ENCODE measurements around the gene ENDOU. TPM values are rescaled to one million over a fixed set of nuclear protein-coding genes. Genes with fewer than 3 reads are reported as not detected.
A peak's percentile ranks its signal among the peaks of the same experiment; 100 is the strongest.

The ENDOU gene
- total RNA-seq, 1 donor from 2014 or later: 21.4 TPM

DNA sequence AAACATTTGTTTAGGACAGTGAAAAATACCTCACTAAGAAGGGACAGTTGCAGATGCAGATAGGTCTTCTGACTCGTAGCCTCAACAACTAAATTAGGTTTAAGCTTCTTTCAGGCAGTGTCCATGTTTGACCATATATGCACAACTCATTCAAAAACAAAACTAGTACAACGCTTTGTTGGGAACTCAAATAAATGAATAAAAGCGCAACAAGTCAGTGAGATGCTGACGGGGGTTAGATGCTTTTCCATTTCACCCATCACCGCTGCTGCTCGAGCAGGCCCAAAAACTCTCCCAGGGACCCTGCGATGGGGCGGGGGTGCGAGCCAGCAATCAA lies 20.1 kb downstream of the ENDOU start:
- no peaks in the 10 kb centered on the region for H3K9me3 ChIP-seq
- peak overlapping the region; percentile 93 for H3K27ac ChIP-seq
- H3K4me3 ChIP-seq: peak overlapping the region; percentile 79 to 84
- H3K27me3 ChIP-seq: no peaks in the 10 kb centered on the region
- intact Hi-C loops (cut with DNase I): no loop called here
- H3K36me3 ChIP-seq: no peaks in the 10 kb centered on the region
- no peak for TF ChIP-seq POLR2A (IDR thresholded peaks at IDR 0.05)
- TF ChIP-seq, protein P1, sequence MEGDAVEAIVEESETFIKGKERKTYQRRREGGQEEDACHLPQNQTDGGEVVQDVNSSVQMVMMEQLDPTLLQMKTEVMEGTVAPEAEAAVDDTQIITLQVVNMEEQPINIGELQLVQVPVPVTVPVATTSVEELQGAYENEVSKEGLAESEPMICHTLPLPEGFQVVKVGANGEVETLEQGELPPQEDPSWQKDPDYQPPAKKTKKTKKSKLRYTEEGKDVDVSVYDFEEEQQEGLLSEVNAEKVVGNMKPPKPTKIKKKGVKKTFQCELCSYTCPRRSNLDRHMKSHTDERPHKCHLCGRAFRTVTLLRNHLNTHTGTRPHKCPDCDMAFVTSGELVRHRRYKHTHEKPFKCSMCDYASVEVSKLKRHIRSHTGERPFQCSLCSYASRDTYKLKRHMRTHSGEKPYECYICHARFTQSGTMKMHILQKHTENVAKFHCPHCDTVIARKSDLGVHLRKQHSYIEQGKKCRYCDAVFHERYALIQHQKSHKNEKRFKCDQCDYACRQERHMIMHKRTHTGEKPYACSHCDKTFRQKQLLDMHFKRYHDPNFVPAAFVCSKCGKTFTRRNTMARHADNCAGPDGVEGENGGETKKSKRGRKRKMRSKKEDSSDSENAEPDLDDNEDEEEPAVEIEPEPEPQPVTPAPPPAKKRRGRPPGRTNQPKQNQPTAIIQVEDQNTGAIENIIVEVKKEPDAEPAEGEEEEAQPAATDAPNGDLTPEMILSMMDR (IDR thresholded peaks at IDR 0.05): no peak
- H3K4me1 ChIP-seq: peaks cover 41% of the 10 kb centered on the region
- DNase-seq (ENCODE audit: extremely low spot score in 2 of 2): no peak

DNA sequence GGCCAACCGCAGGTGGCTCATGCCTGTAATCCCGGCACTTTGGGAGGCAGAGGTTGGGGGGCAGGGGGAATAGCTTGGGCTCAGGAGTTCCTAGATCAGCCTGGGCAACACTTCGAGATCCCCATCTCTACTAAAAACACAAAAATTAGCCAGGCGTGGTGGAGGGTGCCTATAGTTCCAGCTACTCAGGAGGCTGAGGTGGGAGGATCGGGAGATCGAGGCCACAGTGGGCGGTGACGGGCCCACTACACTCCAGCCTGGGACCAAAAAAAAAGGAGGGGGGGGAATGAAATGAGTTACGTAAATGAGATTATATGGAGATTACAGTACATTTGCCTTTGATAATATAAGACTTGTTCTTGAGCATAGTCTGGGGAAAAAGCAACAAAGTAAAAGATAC lies 20.6 kb downstream of the ENDOU start:
- H3K36me3 ChIP-seq: no peaks in the 10 kb centered on the region
- no peaks in the 10 kb centered on the region for H3K9me3 ChIP-seq
- no peak for DNase-seq (ENCODE audit: extremely low spot score in 2 of 2)
- peaks cover 41% of the 10 kb centered on the region for H3K4me1 ChIP-seq
- intact Hi-C loops (cut with DNase I): no loop called here
- no peak overlapping the region for H3K27ac ChIP-seq
- peak overlapping the region; percentile 79 to 84 for H3K4me3 ChIP-seq
- no peaks in the 10 kb centered on the region for H3K27me3 ChIP-seq
- TF ChIP-seq POLR2AphosphoS5 (IDR thresholded peaks at IDR 0.05; ENCODE audit: insufficient read depth in 1 of 2, low read depth in 1 of 2): no peak
- TF ChIP-seq, protein P1 (IDR thresholded peaks at IDR 0.05): no peak
- TF ChIP-seq POLR2A (IDR thresholded peaks at IDR 0.05): no peak

DNA sequence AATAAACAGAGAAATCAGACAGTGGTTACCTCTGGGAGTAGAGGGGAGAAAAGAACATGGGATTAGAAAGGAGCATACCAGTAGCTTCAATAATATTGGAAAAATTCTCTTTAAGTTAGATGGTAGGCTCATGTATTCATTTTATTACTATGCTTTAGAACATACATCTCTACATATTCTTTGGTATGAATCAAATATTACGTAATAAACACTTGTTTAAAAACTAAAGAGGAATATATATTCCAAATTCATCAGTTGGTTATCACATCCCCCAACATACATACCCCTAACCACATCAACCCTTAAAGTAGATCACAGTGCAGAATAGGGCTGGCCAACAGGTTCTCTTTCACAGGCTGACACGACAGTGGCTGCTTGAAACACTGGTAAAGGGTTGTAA lies 25.0 kb downstream of the ENDOU start:
- intact Hi-C loops (cut with DNase I): no loop called here
- Histone ChIP-seq H3K4me1 (peaks cover 26% of the 10 kb centered on the region), H3K27ac (no peak overlapping the region), H3K36me3 (no peaks in the 10 kb centered on the region), H3K4me3 (no peak overlapping the region), H3K9me3 (no peaks in the 10 kb centered on the region), H3K27me3 (no peaks in the 10 kb centered on the region)
- no peak for TF ChIP-seq POLR2AphosphoS5 (IDR thresholded peaks at IDR 0.05; ENCODE audit: insufficient read depth in 1 of 2, low read depth in 1 of 2)
- TF ChIP-seq, protein P1 (IDR thresholded peaks at IDR 0.05): no peak
- TF ChIP-seq POLR2A (IDR thresholded peaks at IDR 0.05): no peak
- no peak for DNase-seq (ENCODE audit: extremely low spot score in 2 of 2)

DNA sequence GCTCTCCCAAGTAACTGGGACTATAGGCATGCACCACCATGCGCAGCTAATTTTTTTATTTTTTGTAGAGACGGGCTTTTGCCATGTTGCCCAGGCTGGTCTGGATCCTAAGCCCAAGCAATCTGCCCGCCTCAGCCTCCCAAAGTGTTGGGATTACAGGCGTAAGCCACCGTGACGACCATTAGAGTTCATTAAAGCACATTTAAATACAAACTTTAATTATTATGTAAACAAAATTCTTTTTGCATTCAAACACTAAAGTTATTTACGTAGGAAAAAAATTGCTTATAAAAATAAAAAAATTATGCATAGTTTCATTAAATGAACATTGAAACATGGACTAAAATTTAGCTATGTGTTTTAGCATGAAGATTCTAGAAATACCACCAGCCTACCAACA lies 26.7 kb downstream of the ENDOU start:
- no peak for DNase-seq (ENCODE audit: extremely low spot score in 2 of 2)
- no peak overlapping the region for H3K4me3 ChIP-seq
- peaks cover 10% of the 10 kb centered on the region for H3K4me1 ChIP-seq
- TF ChIP-seq POLR2AphosphoS5 (IDR thresholded peaks at IDR 0.05; ENCODE audit: insufficient read depth in 1 of 2, low read depth in 1 of 2) (no peak), POLR2A (IDR thresholded peaks at IDR 0.05) (no peak)
- TF ChIP-seq, protein P1 (IDR thresholded peaks at IDR 0.05): no peak
- no peaks in the 10 kb centered on the region for H3K27me3 ChIP-seq
- H3K9me3 ChIP-seq: no peaks in the 10 kb centered on the region
- H3K36me3 ChIP-seq: peaks cover 0 to 12% of the 10 kb centered on the region in 2 donors
- intact Hi-C loops (cut with DNase I): no loop called here
- no peak overlapping the region for H3K27ac ChIP-seq

DNA sequence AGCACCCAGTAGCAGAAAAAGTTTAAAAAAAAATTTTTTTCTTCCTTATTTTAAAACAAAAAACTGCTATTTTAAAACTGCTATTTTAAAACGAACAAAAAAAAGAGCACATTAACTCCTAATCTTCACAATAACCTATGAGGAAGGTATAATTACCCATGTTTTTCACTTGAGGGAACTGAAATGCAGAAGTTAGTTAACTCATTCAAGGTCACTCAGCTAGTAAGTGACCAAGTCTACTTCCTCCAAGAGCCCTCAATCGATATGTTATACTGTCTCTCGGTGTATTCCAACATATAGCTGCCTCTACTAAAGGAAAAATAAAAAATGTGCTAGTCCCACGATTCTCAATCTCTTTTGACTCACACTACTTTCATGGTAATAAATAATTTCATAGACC lies 27.2 kb downstream of the ENDOU start:
- no peak for DNase-seq (ENCODE audit: extremely low spot score in 2 of 2)
- intact Hi-C loops (cut with DNase I): no loop called here
- TF ChIP-seq, protein P1 (IDR thresholded peaks at IDR 0.05): no peak
- TF ChIP-seq POLR2A (IDR thresholded peaks at IDR 0.05) (no peak), POLR2AphosphoS5 (IDR thresholded peaks at IDR 0.05; ENCODE audit: insufficient read depth in 1 of 2, low read depth in 1 of 2) (no peak)
- no peak overlapping the region for H3K4me3 ChIP-seq
- no peaks in the 10 kb centered on the region for H3K27me3 ChIP-seq
- H3K27ac ChIP-seq: no peak overlapping the region
- H3K4me1 ChIP-seq: peaks cover 4% of the 10 kb centered on the region
- H3K9me3 ChIP-seq: no peaks in the 10 kb centered on the region
- peaks cover 0 to 12% of the 10 kb centered on the region in 2 donors for H3K36me3 ChIP-seq

Data from vagina (tissue), 2 donors.